Panc1 (cell line): ENCODE measurements around the gene SEMA4A.

ENCODE experiments used
- CTCF ChIP-seq: fragments of 450-650 bp; IDR thresholded peaks from 2 replicates; pipeline ENCODE4 v1.5.1; 2017; ENCODE audit warnings: mild to moderate bottlenecking
- POLR2AphosphoS5 ChIP-seq: IDR thresholded peaks from 2 replicates; pipeline ENCODE4 v1.6.1; 2012; ENCODE audit warnings: mild to moderate bottlenecking, low read depth, low read length, moderate library complexity
- SIN3A ChIP-seq: IDR thresholded peaks from 2 replicates; pipeline ENCODE4 v1.6.1; 2012; ENCODE audit warnings: low read depth, mild to moderate bottlenecking, low read length, moderate library complexity, borderline replicate concordance; ENCODE audit not compliant: insufficient read depth
- TCF7L2 ChIP-seq: IDR thresholded peaks from 2 replicates; pipeline ENCODE4 v1.6.1; 2011; ENCODE audit warnings: mild to moderate bottlenecking, low read depth, low read length, inconsistent platforms

GRCh38 chr1:156145650-156146019 lies 7.8 kb upstream of the SEMA4A start:
- TF ChIP-seq CTCF (no peak), TCF7L2 (no peak), POLR2AphosphoS5 (no peak), SIN3A (no peak)
